ENCODE measurements around the gene PLEKHG3.

Gene PLEKHG3

GRCh38 chr14:64748995-64749714, 44.9 kb downstream of the PLEKHG3 start:
- DNase-seq = no peak

DNA sequence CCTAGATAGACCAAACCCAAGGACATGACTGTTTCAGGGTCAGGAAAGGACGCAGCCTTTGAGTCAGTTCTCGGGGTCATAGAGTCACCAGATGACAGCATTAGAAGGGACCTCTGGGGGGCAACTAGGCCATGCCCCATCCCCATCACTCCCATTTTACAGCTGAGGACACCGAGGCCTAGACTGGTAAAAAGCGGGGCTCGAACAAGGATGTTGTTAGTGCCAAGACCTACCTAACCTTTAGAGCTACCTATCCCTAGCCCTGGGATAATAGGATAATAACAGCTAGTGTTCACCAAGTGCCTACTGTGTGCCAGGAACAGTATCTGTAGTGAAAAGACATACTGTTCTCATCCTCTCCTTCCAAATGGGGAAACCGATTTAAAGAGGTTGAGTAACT, 48.7 kb downstream of the PLEKHG3 start:
- no peak for DNase-seq

DNA sequence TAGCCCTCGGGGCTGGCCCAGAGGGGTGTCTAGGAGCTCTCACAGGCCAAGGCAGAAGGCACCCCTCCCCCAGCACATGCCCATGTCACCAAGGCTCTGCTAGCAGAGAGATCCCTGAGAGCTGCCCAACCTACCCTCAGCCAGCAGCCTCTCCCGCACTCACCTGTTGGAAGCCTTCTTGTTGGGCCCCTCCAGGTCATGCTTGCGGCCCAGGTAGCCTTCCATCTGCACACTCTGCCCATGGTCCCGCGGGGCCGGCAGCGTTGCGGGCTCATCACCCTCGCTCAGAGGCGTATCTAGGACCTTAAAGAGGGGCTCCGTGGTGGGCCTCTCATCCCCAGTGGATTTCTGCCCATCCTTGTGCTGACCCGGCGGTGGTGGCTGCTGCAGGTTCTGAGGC, 49.1 kb downstream of the PLEKHG3 start:
- no peak for DNase-seq

DNA sequence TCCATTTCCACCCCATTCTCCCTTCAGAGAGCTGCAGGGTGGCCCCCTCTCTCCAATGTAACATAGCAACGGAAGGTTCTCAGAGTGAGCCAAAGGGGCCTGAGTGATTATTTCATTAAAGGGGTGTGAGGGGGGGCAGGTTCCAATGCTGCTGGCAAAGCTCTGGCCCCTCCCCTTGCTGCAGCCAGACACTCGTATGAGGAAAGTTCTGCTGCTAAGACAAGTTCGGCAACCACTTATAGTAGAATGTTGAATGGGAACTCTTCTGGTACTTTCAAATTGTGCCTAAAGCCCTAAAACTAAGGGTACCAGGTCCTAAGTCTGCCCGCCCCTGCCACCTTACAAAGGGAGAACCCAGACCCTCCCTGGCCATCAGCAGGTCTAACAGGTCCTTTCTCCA, 49.8 kb downstream of the PLEKHG3 start:
- DNase-seq = no peak

DNA sequence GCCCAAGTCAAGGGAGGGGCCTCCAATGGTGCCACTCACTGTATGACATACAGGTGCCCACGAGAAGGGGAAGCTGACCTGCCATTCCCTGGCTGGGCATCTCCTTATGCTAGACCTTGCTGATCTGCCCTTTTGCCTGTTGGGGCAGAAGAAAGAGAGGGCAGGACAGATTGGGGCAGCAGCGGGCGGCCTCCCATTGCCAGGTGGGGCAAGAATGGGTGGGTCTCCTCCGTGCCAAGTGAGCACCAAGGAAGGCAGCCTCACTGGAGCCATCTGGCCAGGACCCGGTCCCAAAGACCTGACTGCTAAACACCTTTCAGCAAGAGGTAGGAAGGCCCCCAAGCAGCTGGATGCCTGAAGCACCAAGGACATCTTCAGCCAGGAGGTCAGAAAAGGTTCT, 50.5 kb downstream of the PLEKHG3 start:
- no peak for DNase-seq

GRCh38 chr14:64755781-64756221, 51.6 kb downstream of the PLEKHG3 start:
- DNase-seq = peak; percentile 53 to 80 (median 72)

DNA sequence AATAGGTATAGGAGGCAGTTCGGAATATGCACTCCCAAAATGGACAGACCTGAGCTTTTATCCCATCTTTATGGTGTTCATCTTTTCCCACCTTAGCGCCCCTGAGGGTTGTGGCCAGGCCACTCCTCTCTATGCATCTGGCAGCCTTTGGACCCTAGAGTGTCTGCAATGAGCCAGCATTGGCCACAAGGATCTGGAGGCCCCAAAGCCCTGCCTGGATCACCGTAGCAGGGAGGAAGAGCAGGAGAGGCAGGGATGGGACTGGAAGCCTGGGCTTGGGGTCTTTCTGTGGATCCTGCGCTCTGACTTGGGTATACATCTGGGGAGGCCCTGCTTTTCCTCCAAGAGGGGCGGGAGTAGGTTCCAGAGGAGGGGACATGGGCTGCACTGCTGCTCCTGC, 52.5 kb downstream of the PLEKHG3 start:
- no peak for DNase-seq

DNA sequence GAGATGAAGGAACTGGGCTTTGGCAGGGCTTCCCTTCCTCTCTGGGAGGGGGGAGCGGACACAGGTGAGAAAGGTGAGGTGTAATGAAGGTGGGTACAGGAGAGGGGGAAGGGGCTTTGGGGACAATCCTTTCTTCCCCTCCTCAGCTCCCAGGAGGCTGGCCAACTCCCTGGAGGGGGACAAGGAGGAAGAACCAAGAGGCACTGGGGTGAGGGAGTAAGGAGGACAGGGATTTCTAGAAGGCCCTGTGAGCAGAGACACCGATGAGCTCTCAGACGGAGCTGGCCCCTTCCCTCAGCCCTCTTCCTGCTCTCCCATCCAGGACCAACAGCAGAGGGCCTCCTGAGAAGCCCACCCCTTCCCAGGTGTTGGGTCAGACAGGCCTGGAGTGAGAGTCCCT, 53.4 kb downstream of the PLEKHG3 start:
- no peak for DNase-seq

- DNase-seq = no peak
Observed at GRCh38 chr14:64758025-64758521, 53.8 kb downstream of the PLEKHG3 start.

DNA sequence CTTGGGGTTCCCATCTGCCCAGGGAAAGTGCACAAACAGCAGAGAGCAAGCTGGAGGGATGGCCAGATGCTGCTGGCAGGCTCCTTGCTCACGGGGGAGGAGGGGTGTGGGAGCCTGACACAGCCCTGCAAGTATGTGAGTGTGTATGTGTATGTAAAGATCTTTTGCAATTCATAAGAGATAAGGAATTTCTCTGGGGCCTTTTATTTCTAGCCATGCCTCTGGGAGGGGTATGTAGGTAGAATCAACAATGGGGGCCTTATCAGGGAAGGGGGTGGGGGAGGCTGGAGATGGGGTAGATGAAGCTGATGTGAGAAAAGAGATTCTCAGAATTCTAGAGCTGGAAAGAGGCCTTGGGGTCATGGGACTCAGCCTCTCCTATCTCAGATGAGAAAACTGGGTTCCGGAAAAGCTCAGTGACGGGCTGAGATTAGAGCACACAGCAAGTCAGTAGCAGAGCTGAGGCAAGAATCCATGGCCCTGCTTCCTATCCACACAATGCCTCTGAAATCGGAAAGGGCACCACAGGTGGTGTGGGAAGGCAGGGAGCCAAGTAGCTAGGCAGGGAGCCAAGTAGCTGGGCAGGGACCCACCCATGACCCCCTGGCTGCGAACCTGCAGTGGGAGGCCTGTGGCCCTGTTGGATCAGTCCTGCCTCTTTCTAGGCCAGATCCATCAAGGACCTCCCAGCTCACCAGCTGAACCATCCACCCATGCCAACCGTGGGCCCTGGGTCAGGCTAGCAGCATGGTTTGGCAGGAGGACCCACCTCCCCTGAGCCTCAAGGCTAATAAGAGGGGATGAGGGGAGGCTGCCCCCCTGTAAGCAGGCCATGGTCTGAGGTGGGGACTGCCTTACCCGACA, 54.7 kb downstream of the PLEKHG3 start:
- no peak for DNase-seq

GRCh38 chr14:64759555-64759938, 55.3 kb downstream of the PLEKHG3 start:
- no peak for DNase-seq

DNA sequence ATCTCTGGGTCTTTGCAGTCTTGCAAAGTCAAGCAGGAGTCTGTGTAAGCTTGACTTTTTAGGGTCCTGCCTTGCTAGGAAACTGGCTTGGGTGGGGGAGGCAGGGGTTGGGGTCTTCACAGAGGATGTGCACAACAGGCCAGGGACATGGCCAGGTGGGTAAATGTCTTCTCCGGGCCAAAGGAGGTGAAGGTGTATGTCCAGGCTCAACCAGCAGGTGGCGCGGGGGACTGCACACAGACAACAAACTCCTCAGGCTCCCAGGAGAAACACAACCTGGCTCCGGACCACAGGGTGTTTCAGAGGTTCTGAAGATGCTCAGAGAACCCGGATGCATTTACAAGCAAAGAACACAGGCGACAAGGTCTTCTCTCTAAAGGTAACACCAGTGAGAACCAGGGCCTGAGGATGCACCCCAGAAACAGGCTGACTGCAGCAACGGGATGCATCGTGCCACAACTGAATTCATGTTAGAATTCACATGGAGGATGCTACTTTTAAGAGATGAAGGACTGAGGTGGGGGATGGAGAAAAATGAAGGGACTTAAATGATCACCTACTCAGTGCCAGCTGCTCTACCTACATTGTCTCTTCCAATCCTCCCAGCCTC, 56.0 kb downstream of the PLEKHG3 start:
- peak; percentile 30 to 56 (median 49) for DNase-seq

DNA sequence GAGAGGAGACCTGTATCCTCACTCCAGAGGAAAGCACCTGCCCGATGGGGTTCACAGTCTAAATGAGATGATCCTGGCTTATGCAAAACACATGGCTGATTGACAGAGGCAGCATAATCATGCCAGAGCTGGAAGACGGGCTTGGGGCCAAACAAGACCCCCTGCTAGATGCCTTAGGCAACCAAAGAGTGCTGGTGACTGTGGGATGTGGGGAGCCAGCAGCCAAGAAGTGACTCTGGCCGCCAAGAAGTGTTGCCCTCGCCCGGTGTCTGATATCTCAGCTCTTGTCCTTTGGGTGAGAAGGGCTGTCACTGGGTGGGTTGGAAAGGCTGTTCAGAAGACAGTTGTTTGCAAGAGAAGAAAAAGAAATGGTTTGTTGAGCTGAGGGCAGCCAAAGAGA, 56.7 kb downstream of the PLEKHG3 start:
- no peak for DNase-seq

GRCh38 chr14:64761441-64762043, 57.3 kb downstream of the PLEKHG3 start:
- DNase-seq = no peak

DNA sequence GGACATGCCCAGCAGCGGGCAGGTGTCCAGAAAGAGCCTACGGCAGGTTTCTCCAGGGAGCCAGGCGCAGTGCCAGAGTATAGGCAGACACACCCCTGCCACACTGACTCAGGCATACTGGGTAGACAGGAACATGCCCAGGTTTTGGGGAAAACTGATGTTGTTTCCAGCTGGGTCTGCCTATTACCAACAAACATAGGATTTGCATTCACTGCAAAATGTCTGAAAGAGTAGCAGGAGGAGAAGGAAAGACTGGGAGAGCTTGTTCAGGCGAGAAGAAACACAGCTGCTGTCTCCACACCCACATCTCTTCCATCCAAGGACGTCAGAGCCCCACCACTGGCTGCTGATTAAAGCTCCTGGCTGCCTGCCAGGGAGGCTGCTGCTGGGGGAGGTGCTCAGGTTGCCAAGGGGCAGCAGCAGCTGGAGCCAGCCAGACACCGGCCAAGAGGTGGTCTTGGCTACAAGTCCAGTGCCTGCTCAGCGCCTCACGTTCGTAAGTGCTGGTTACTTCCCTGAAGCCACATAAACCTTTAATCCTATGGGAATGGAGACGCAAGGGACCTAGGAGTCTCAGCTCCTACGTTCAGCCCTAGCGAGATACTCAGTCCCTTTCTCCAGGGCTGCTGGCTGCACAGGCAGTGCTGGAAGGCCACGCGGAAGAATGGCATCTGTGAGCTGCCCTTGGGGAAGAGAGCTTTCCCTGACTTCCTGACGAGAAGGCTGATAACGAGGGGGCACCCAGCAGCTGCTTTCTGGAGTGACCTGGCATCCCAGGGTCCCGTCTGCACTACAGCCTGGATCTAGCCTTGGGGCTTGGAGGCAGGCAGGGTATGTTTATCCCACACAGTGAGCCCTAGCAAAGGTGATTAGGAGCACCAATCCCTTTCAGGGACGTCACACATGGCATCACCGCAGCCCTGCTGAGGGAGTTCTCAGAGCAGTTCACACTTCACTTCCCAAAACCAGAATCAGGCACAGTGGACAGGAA, 58.1 kb downstream of the PLEKHG3 start:
- peak; percentile 15 to 37 (median 23) for DNase-seq

DNA sequence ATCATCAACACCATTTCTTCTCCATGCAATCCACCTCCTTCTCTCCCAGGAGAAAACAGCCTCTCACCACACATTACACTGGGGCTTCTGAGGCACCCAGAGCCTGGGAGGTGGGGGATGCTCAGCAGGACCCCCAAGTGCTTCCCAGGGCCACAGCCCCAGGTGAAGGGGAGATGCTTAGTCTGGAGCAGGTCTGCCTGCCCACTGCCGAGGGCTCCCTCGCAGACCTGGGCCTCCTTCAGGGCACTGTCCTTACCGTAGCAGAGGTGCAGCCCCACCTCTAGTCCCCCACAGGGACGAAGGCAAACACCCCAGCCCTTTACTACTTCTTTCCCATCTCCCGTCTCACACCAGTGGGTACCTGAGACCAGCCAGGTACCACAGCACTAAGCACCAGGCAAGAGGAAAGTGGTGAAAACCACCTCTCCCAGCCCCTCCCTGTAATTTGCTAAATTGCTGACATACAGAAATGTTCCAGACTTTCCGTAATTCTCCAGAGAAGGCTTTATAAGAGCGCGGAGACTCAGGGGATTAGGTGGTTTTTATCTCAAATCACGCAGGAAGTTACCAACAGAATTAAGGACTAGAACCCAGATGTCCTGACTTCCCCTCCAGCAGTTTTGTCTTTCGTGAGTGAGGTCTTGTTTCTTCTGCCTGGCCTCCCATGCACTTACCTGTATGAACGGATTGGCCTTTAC, 59.0 kb downstream of the PLEKHG3 start:
- DNase-seq = no peak

DNA sequence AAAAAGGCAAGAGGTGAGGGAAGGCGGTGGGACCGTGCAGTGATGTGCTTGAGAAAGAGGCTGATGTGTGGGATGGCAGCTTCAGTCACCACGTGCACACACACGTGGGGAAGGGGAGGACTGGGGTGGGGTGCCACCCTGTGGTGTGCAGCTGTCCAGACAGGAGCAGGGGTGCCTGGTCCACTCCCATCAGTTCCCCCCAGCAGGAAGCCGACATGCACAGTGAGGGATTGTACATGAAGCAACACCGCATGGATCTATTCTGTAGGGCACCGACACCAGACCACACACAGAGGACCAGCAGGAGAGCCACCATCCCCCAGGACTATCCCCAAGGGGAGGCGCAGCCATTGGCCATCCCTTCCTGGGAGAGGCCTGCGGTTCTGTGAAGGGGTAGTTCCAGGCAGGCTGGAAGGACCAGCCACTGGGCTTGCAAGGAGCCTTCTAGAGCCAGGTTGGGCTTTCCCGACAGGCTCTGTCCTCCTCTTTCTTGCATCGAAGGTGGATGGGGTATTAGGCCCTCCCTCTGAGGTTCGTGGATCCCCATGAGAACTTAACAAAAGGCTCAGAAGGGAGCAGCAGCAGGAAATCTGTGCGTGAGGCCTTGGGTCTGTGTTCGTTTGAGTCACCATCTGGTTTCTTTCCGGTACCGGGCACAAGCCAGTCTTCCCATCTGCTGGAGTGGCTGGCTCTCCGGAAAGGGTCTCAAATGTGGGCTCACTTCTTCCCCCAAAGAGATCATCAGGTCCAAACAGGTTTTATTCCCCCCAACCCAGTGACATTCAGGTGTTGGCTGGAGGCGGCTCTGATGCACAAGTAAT, 59.8 kb downstream of the PLEKHG3 start:
- DNase-seq = peak in 1 of 5 donors; percentile 13

DNA sequence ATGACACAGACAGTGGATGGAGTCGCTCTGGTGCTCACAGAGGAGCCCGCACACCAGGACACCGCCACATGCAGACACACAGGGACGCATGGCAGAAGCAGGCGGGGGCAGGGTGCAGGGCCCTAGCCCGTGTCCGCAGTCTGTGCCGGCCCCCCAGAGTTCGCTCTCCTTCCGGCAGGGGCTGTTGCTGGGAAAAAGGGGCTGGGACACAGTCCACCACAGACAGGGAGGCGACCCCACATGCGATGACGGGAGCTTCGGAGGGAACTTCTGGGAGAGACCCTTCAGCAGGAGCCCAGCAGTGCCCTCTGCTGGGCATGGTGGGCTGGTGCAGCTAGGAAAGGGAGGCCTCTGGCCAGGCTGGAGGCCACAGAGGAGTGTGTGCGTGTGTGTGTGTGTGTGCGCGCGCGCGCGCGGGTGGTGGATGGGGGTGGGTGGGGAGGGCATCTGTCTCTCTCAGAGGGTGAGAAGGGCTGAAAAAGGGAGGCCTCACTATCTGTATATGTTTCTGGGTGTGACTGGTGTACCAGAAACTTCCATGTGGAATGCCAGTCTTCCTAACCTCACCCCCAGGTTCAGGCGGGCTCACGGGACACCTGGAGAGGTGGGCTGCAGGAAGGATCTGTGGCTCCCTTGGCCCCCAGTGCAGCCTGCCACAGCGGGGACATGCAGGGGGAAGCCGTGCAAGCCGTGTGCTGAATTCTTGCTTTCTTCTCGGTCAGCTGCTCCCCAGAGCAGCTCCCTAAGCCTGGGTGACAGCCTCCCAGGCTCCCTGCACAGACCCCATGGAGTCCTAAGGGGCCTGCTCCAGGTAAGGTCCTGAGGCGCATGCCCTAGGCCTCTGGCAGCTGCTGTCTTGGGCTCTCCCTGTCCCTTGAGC, 60.7 kb downstream of the PLEKHG3 start:
- peak; percentile 34 to 72 (median 56) for DNase-seq

DNA sequence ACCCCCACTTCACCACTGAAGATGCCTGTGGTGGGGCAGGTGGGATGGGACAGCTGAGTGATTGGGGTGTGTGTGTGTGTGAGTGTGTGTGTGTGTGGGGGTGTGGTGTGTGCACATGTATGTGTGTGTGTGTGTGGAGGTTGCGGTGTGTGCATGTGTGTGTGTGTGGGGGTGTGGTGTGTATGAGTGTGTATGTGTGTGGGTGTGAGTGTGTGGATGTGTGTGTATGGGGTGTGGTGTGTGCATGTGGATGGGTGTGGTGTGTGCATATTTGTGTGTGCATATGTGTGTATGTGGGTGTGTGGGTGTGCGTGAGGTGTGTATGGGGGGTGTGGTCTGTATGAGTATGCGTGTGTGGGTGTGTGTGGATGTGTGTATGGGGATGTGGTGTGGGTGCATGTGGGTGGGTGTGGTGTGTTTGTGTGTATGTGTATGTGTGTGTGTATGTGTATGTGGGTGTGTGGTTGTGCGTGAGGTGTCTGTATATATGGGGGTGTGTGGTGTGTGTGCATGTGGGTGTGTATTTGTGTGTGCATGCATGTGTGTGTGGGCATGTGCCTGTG, 61.6 kb downstream of the PLEKHG3 start:
- DNase-seq = no peak
